DMS79 (cell line): ENCODE measurements around the gene MRPL33.
A peak's percentile ranks its signal among the peaks of the same experiment; 100 is the strongest.
"Not testable (repeated sequence)": the region's sequence is repeated elsewhere in the genome, so short reads cannot be mapped to it uniquely, and the experiment has no call there.

Experiments used
- DNase-seq: peaks from one replicate; lab custom pipeline; 2025; lab: John Stamatoyannopoulos, UW

The MRPL33 gene

GRCh38 chr2:27741673-27742072, 29.8 kb upstream of the MRPL33 start:
- DNase-seq, result peak; percentile 48

GRCh38 chr2:27742571-27742970, 28.9 kb upstream of the MRPL33 start:
- DNase-seq, result no peak

- DNase-seq, result not testable (repeated sequence)
These were observed 26.0 kb upstream of the MRPL33 start for GRCh38 chr2:27745494-27745893.

- no peak for DNase-seq
These were observed 25.2 kb upstream of the MRPL33 start for GRCh38 chr2:27746325-27746724.

- no peak for DNase-seq
These were observed 23.6 kb upstream of the MRPL33 start for GRCh38 chr2:27747827-27748352.

- DNase-seq, result not testable (repeated sequence)
These were observed 22.5 kb upstream of the MRPL33 start for GRCh38 chr2:27748803-27749554.

GRCh38 chr2:27751377-27751776, 20.1 kb upstream of the MRPL33 start:
- DNase-seq, result no peak

GRCh38 chr2:27752551-27753237, 18.8 kb upstream of the MRPL33 start:
- peak; percentile 93 for DNase-seq

- DNase-seq, result no peak
These were observed 17.4 kb upstream of the MRPL33 start for GRCh38 chr2:27754138-27754588.

GRCh38 chr2:27754831-27755230, 16.7 kb upstream of the MRPL33 start:
- DNase-seq, result no peak

GRCh38 chr2:27756091-27756490, 15.4 kb upstream of the MRPL33 start:
- DNase-seq, result no peak

GRCh38 chr2:27756544-27757498, 14.7 kb upstream of the MRPL33 start:
- DNase-seq, result no peak

GRCh38 chr2:27762951-27763906, 8.3 kb upstream of the MRPL33 start:
- DNase-seq, result no peak

GRCh38 chr2:27763907-27764267, 7.6 kb upstream of the MRPL33 start:
- DNase-seq, result no peak

GRCh38 chr2:27764526-27764925, 7.0 kb upstream of the MRPL33 start:
- DNase-seq, result not testable (repeated sequence)

- peak; percentile 64 for DNase-seq
These were observed 5.8 kb upstream of the MRPL33 start for GRCh38 chr2:27765621-27766286.

- no peak for DNase-seq
These were observed 5.2 kb upstream of the MRPL33 start for GRCh38 chr2:27766287-27766661.

- DNase-seq, result no peak
These were observed 344 bp upstream of the MRPL33 start for GRCh38 chr2:27771202-27771547.

GRCh38 chr2:27772804-27773203, 1.3 kb downstream of the MRPL33 start:
- DNase-seq, result no peak

GRCh38 chr2:27773959-27774358, 2.4 kb downstream of the MRPL33 start:
- no peak for DNase-seq

- DNase-seq, result no peak
These were observed 4.6 kb downstream of the MRPL33 start for GRCh38 chr2:27776097-27776496.
